ENCODE data around the gene DFFB. TPM values are rescaled to one million over a fixed set of nuclear protein-coding genes. Genes with fewer than 3 reads are reported as not detected.

The DFFB gene
- total RNA-seq, 4 donors from 2014 or later, result 1.6 to 8.2 (median 3.2) TPM

DNA sequence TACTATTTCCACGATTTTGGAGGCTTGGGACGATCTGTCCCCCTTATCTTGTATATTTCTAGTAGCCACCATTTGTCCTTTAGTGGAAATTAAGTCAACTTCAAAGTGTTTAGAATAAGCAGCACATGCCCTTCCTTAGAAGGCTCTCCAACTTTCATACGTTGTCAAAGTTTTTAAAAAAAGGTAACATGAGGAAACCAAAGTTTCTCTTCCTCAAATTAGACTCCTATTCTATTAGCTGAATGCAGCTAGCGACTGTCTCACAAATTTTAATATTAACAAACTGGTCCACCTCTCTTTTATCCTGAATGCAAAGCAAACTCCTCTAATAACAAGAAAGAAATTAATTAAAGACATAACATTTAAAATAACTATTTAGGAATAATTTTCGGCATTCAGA, 35.9 kb downstream of the DFFB start:
- TF ChIP-seq POLR2A (IDR thresholded peaks at IDR 0.05) (no peak), CTCF (IDR thresholded peaks at IDR 0.05) (no peak)
- no peak for DNase-seq
- intact Hi-C loops (cut with DNase I), result no loop called here
- Histone ChIP-seq H3K36me3 (peaks cover 6 to 56% (median 21%) of the 10 kb centered on the region in 3 donors), H3K4me3 (no peak overlapping the region), H3K9me3 (peaks cover 0 to 9% (median 0%) of the 10 kb centered on the region in 3 donors), H3K4me1 (peaks cover 0 to 32% (median 0%) of the 10 kb centered on the region in 3 donors), H3K27me3 (no peaks in the 10 kb centered on the region), H3K27ac (no peak overlapping the region)
- 67 to 78% methylated on average over 5 of the region's 5 CpGs for WGBS, 2 donors

DNA sequence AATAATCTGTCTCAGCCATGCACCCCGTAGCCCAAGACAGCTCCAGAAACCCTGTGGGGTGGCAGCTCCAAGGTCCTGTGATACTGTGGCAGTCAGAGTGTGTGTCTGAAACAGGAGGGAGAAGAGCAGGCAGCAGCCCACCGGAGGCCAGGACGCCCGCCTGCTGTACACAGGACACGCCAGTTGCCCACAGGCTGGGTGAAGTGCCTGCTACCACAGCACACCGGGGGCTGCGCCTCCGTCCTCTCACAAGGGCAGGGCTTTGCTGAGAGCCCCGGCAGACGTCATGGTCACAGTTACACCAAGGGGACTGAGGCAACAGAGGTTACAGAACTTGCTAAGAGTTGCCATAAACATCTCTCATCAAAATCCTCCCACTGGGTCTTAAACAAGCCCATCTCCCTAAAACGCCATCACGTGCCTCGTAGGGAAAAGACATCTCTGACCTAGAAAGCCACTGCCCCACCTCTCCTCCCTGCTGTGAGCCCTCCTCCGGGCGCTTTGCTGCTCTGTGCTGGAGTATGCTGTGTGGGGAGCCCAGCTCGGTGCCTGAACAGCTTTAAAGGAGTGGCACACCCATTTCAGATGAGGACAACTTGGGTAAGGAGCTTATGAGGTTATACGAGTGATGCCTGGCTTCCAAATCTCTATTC, 37.5 kb downstream of the DFFB start:
- peak overlapping the region in 1 of 4 donors; percentile 57 for H3K27ac ChIP-seq
- DNase-seq, result no peak
- peaks cover 6 to 40% (median 6%) of the 10 kb centered on the region in 3 donors for H3K4me1 ChIP-seq
- H3K27me3 ChIP-seq, result no peaks in the 10 kb centered on the region
- peaks cover 6 to 40% (median 18%) of the 10 kb centered on the region in 3 donors for H3K36me3 ChIP-seq
- no peak overlapping the region for H3K4me3 ChIP-seq
- H3K9me3 ChIP-seq, result peaks cover 0 to 11% (median 0%) of the 10 kb centered on the region in 3 donors
- intact Hi-C loops (cut with DNase I), result no loop called here
- TF ChIP-seq POLR2A (IDR thresholded peaks at IDR 0.05), result no peak
- WGBS, 2 donors, result 90 to 100% methylated on average over 6 to 12 of the region's 17 CpGs

GRCh38 chr1:3895279-3895950, 38.1 kb downstream of the DFFB start:
- H3K36me3 ChIP-seq, result peaks cover 0 to 34% (median 11%) of the 10 kb centered on the region in 3 donors
- TF ChIP-seq CTCF (IDR thresholded peaks at IDR 0.05), result no peak
- WGBS, 2 donors, result 86 to 92% methylated on average over 9 to 11 of the region's 13 CpGs
- peaks cover 6 to 40% (median 6%) of the 10 kb centered on the region in 3 donors for H3K4me1 ChIP-seq
- intact Hi-C loops (cut with DNase I), result no loop called here
- no peak overlapping the region for H3K4me3 ChIP-seq
- DNase-seq, result no peak
- H3K9me3 ChIP-seq, result peaks cover 0 to 11% (median 0%) of the 10 kb centered on the region in 3 donors
- no peaks in the 10 kb centered on the region for H3K27me3 ChIP-seq
- H3K27ac ChIP-seq, result peak overlapping the region in 2 of 4 donors; percentile 2 to 57

DNA sequence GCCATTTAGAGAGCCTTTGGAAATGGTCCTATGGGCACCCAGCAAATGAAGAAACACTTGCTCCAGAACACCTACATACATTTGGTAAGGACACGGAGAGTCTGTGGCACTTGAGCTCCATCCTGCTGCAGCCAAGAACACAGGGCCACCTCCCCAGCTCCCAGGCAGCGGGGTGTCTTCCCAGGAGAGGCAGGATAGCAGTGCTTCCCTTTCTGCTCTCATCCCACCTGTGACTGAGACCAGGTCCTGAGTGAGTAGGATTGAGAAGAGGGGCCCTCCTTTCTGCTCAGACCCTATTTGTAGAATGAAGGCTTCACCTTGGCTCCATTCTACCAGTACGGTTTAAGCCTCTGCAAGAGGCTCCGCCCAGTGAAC, 38.7 kb downstream of the DFFB start:
- intact Hi-C loops (cut with DNase I), result no loop called here

GRCh38 chr1:3896396-3897000, 39.2 kb downstream of the DFFB start:
- no peaks in the 10 kb centered on the region for H3K27me3 ChIP-seq
- peak overlapping the region in 2 of 4 donors; percentile 5 to 57 for H3K27ac ChIP-seq
- H3K9me3 ChIP-seq, result peaks cover 0 to 11% (median 0%) of the 10 kb centered on the region in 3 donors
- no peak overlapping the region for H3K4me3 ChIP-seq
- 86 to 92% methylated on average over 7 of the region's 7 CpGs for WGBS, 2 donors
- H3K36me3 ChIP-seq, result peaks cover 0 to 23% (median 6%) of the 10 kb centered on the region in 3 donors
- H3K4me1 ChIP-seq, result peaks cover 6 to 41% (median 6%) of the 10 kb centered on the region in 3 donors
- DNase-seq, result no peak
- intact Hi-C loops (cut with DNase I), result no loop called here
- TF ChIP-seq CTCF (IDR thresholded peaks at IDR 0.05) (no peak), POLR2A (IDR thresholded peaks at IDR 0.05) (no peak)

More for the DNA sequence above, 38.7 kb downstream of the DFFB start:
- Histone ChIP-seq H3K27ac (peak overlapping the region in 2 of 4 donors; percentile 5 to 57), H3K4me1 (peaks cover 6 to 40% (median 6%) of the 10 kb centered on the region in 3 donors), H3K4me3 (no peak overlapping the region), H3K9me3 (peaks cover 0 to 11% (median 0%) of the 10 kb centered on the region in 3 donors), H3K27me3 (no peaks in the 10 kb centered on the region), H3K36me3 (peaks cover 0 to 28% (median 6%) of the 10 kb centered on the region in 3 donors)
- WGBS, 2 donors, result 100% methylated on average over 1 of the region's 4 CpGs; no CpG with 5 or more reads in 1 of the 2 donors
- no peak for TF ChIP-seq POLR2A (IDR thresholded peaks at IDR 0.05)
- no peak for TF ChIP-seq CTCF (IDR thresholded peaks at IDR 0.05)
- DNase-seq, result no peak

Measured in esophagus squamous epithelium (tissue), 5 donors.